Measurements from ENCODE around the gene TSKU. TPM values are rescaled to one million over a fixed set of nuclear protein-coding genes. Genes with fewer than 3 reads are reported as not detected.
A peak's percentile ranks its signal among the peaks of the same experiment; 100 is the strongest.

TSKU gene
- total and polyA plus RNA-seq, 2 donors (not counting 1 experiment from before 2014, with no cell fraction given): 5.0 to 10.6 TPM

GRCh38 chr11:76783896-76784813 lies 999 bp downstream of the TSKU start:
- peak; percentile 73 to 88 for DNase-seq (ENCODE audit: low read depth in 2 of 2)
- Histone ChIP-seq H3K4me2 (ENCODE audit: extremely low read depth, insufficient read depth, low read length) (peak overlapping the region; percentile 88), H2AFZ (ENCODE audit: low read length) (no peak overlapping the region), H3K4me3 (replicated peaks in 1 of 4; ENCODE audit: control extremely low read depth in 1 of 4, insufficient read depth in 1 of 4, low read depth in 3 of 4, low read length in 4 of 4) (peak overlapping the region; percentile 54 to 84 (median 65)), H4K20me1 (ENCODE audit: control insufficient read depth, extremely low read depth, insufficient read depth, low read length) (no peaks in the 10 kb centered on the region), H3K9ac (ENCODE audit: insufficient read depth, low read length) (peak overlapping the region; percentile 71), H3K27me3 (ENCODE audit: control insufficient read depth, insufficient read depth, low read length) (peaks cover 28% of the 10 kb centered on the region), H3K9me3 (ENCODE audit: control insufficient read depth, insufficient read depth, low read depth, low read length) (no peaks in the 10 kb centered on the region), H3K27ac (ENCODE audit: insufficient read depth, low read length) (no peak overlapping the region), H3K79me2 (ENCODE audit: control insufficient read depth, insufficient read depth, low read length) (peaks cover 1% of the 10 kb centered on the region), H3K4me1 (ENCODE audit: control insufficient read depth, extremely low read depth, insufficient read depth, low read length) (peaks cover 3% of the 10 kb centered on the region), H3K36me3 (ENCODE audit: control insufficient read depth, insufficient read depth, low read length) (no peaks in the 10 kb centered on the region)
- no peak for TF ChIP-seq EZH2 (IDR thresholded peaks at IDR 0.05; ENCODE audit: low read length, missing control alignments)
- TF ChIP-seq CTCF (conservative IDR thresholded peaks at IDR 0.05 in 1 of 2, IDR thresholded peaks at IDR 0.05 in 1 of 2; ENCODE audit: low read depth in 1 of 2, low read length in 2 of 2): no peak

GRCh38 chr11:76785513-76785912 lies 2.4 kb downstream of the TSKU start:
- H3K27ac ChIP-seq (ENCODE audit: insufficient read depth, low read length): no peak overlapping the region
- H2AFZ ChIP-seq (ENCODE audit: low read length): no peak overlapping the region
- no peak overlapping the region for H3K4me2 ChIP-seq (ENCODE audit: extremely low read depth, insufficient read depth, low read length)
- no peak for TF ChIP-seq CTCF (conservative IDR thresholded peaks at IDR 0.05 in 1 of 2, IDR thresholded peaks at IDR 0.05 in 1 of 2; ENCODE audit: low read depth in 1 of 2, low read length in 2 of 2)
- H3K79me2 ChIP-seq (ENCODE audit: control insufficient read depth, insufficient read depth, low read length): peaks cover 1% of the 10 kb centered on the region
- no peaks in the 10 kb centered on the region for H4K20me1 ChIP-seq (ENCODE audit: control insufficient read depth, extremely low read depth, insufficient read depth, low read length)
- peaks cover 20% of the 10 kb centered on the region for H3K27me3 ChIP-seq (ENCODE audit: control insufficient read depth, insufficient read depth, low read length)
- H3K36me3 ChIP-seq (ENCODE audit: control insufficient read depth, insufficient read depth, low read length): no peaks in the 10 kb centered on the region
- peaks cover 3% of the 10 kb centered on the region for H3K4me1 ChIP-seq (ENCODE audit: control insufficient read depth, extremely low read depth, insufficient read depth, low read length)
- H3K9ac ChIP-seq (ENCODE audit: insufficient read depth, low read length): no peak overlapping the region
- H3K4me3 ChIP-seq (replicated peaks in 1 of 4; ENCODE audit: control extremely low read depth in 1 of 4, insufficient read depth in 1 of 4, low read depth in 3 of 4, low read length in 4 of 4): peak overlapping the region in 1 of 4 experiments; percentile 84
- no peak for DNase-seq (ENCODE audit: low read depth in 2 of 2)
- no peaks in the 10 kb centered on the region for H3K9me3 ChIP-seq (ENCODE audit: control insufficient read depth, insufficient read depth, low read depth, low read length)

GRCh38 chr11:76786016-76786415 lies 2.9 kb downstream of the TSKU start:
- DNase-seq (ENCODE audit: low read depth in 2 of 2): no peak
- H3K4me3 ChIP-seq (replicated peaks in 1 of 4; ENCODE audit: control extremely low read depth in 1 of 4, insufficient read depth in 1 of 4, low read depth in 3 of 4, low read length in 4 of 4): no peak overlapping the region
- H3K27ac ChIP-seq (ENCODE audit: insufficient read depth, low read length): no peak overlapping the region
- H4K20me1 ChIP-seq (ENCODE audit: control insufficient read depth, extremely low read depth, insufficient read depth, low read length): no peaks in the 10 kb centered on the region
- no peak for TF ChIP-seq CTCF (conservative IDR thresholded peaks at IDR 0.05 in 1 of 2, IDR thresholded peaks at IDR 0.05 in 1 of 2; ENCODE audit: low read depth in 1 of 2, low read length in 2 of 2)
- TF ChIP-seq EZH2 (IDR thresholded peaks at IDR 0.05; ENCODE audit: low read length, missing control alignments): no peak
- H3K36me3 ChIP-seq (ENCODE audit: control insufficient read depth, insufficient read depth, low read length): no peaks in the 10 kb centered on the region
- peaks cover 1% of the 10 kb centered on the region for H3K79me2 ChIP-seq (ENCODE audit: control insufficient read depth, insufficient read depth, low read length)
- no peak overlapping the region for H3K9ac ChIP-seq (ENCODE audit: insufficient read depth, low read length)
- no peaks in the 10 kb centered on the region for H3K9me3 ChIP-seq (ENCODE audit: control insufficient read depth, insufficient read depth, low read depth, low read length)
- H3K4me1 ChIP-seq (ENCODE audit: control insufficient read depth, extremely low read depth, insufficient read depth, low read length): peaks cover 3% of the 10 kb centered on the region
- no peak overlapping the region for H3K4me2 ChIP-seq (ENCODE audit: extremely low read depth, insufficient read depth, low read length)
- peaks cover 15% of the 10 kb centered on the region for H3K27me3 ChIP-seq (ENCODE audit: control insufficient read depth, insufficient read depth, low read length)
- H2AFZ ChIP-seq (ENCODE audit: low read length): no peak overlapping the region
